K562 (cell line): Measurements from ENCODE around the gene CACNA2D3. TPM values are rescaled to one million over a fixed set of nuclear protein-coding genes. Genes with fewer than 3 reads are reported as not detected.

ENCODE experiments used
- ATAC-seq: fragments of 200-7000 bp; cut with Tn5 transposase; 3 replicates; pipeline ENCODE4 v1.9.1; 2020; ENCODE audit warnings: moderate library complexity
- BruUV-seq: library from RNA; stranded (reverse); fragments of 400-500 nt; replicated peaks from 2 replicates; lab custom pipeline; 2021; lab: Mats Ljungman, UMichigan
- CTCF ChIA-PET: fragments of 300-600 bp; formaldehyde crosslinking; extraction: SDS; loops from one replicate; lab custom pipeline; 2021; ENCODE audit warnings: low intra/inter-chr PET ratio; lab: Yijun Ruan, JAX
- POLR2A ChIA-PET: fragments of 300-600, 350-650 bp; sonication (Branson Sonifier 250); formaldehyde crosslinking; extraction: SDS; loops from one replicate; lab custom pipeline; 2021; ENCODE audit warnings: antibody characterized with exemption, inconsistent platforms; lab: Yijun Ruan, JAX
- DNase-seq, 4 experiments: peaks; one replicate each; pipeline versions ENCODE4 v3.0.0 to v3.0.0-alpha.2; 2011 to 2018; ENCODE audit warnings: low spot score in 3 of 4, mixed read lengths in 3 of 4; ENCODE audit errors: extremely low read depth in 1 of 4
- FAIRE-seq: peaks from 2 replicates; lab custom pipeline; 2011; peaks lifted over from hg19 to GRCh38; lab: Jason Lieb, UNC
- H2AFZ ChIP-seq: 2 replicates; pipeline ENCODE4 v1.6.0; 2011; ENCODE audit warnings: low read depth, low read length, control low read depth, inconsistent platforms
- H3K27ac ChIP-seq: fragments of 200-600 bp; 3 replicates; pipeline ENCODE4 v1.8.0; 2011; ENCODE audit warnings: low read depth, mild to moderate bottlenecking, control low read depth, inconsistent platforms, low read length, moderate library complexity, mixed read lengths; ENCODE audit errors: extremely low read depth
- H3K27me3 ChIP-seq, 2 experiments: fragments of 300-600 bp in 1 of 2; 2 replicates in 1 of 2; 3 replicates in 1 of 2; pipeline versions ENCODE4 v1.6.0 to v1.8.0; 2011; ENCODE audit warnings: inconsistent platforms in 2 of 2, low read length in 2 of 2, mild to moderate bottlenecking in 1 of 2, mixed read lengths in 1 of 2, moderate library complexity in 1 of 2; ENCODE audit not compliant: control insufficient read depth in 2 of 2, insufficient read depth in 2 of 2
- H3K36me3 ChIP-seq: fragments of 300-600 bp; 3 replicates; pipeline ENCODE4 v1.8.0; 2011; ENCODE audit warnings: mild to moderate bottlenecking, low read length, inconsistent platforms; ENCODE audit not compliant: control insufficient read depth, insufficient read depth
- H3K4me1 ChIP-seq, 2 experiments: fragments of 200-600 bp in 1 of 2; replicated peaks in 1 of 2; 2 replicates in 1 of 2; 3 replicates in 1 of 2; pipeline versions ENCODE4 v1.5.1 to v1.8.0; 2011; ENCODE audit warnings: inconsistent platforms in 2 of 2, low read length in 2 of 2, mild to moderate bottlenecking in 1 of 2, mixed read lengths in 1 of 2, moderate library complexity in 1 of 2; ENCODE audit not compliant: control insufficient read depth in 2 of 2, insufficient read depth in 2 of 2
- H3K4me2 ChIP-seq: 2 replicates; pipeline ENCODE4 v1.6.1; 2011; ENCODE audit warnings: low read length, control low read depth, inconsistent platforms, mixed read lengths; ENCODE audit not compliant: insufficient read depth
- H3K4me3 ChIP-seq: fragments of 200-600 bp; sonication (generic), shearing (Covaris generic); 2 replicates; pipeline ENCODE4 v1.5.1; 2016; ENCODE audit warnings: control low read depth, inconsistent platforms
- H3K79me2 ChIP-seq: fragments of 200-600 bp; 3 replicates; pipeline ENCODE4 v1.8.0; 2011; ENCODE audit warnings: low read length, inconsistent platforms; ENCODE audit not compliant: control insufficient read depth, insufficient read depth
- H3K9ac ChIP-seq, 2 experiments: 2 replicates each; pipeline versions ENCODE4 v1.6.0 to v1.6.1; 2011; ENCODE audit warnings: low read depth in 2 of 2, low read length in 2 of 2, control low read depth in 1 of 2, inconsistent platforms in 1 of 2, mild to moderate bottlenecking in 1 of 2, mixed read lengths in 1 of 2; ENCODE audit not compliant: insufficient read depth in 1 of 2
- H3K9me1 ChIP-seq: one replicate; pipeline ENCODE4 v1.6.0; 2011; ENCODE audit warnings: inconsistent platforms, mild to moderate bottlenecking, low read length, moderate library complexity; ENCODE audit not compliant: control insufficient read depth, insufficient read depth
- H3K9me3 ChIP-seq: replicated peaks from 2 replicates; pipeline ENCODE4 v1.5.1; 2011; ENCODE audit warnings: low read depth, low read length, inconsistent platforms; ENCODE audit not compliant: control insufficient read depth, insufficient read depth
- H4K20me1 ChIP-seq: replicated peaks from 2 replicates; pipeline ENCODE4 v1.6.1; 2011; ENCODE audit warnings: low read length, inconsistent platforms, mixed read lengths; ENCODE audit not compliant: control insufficient read depth, insufficient read depth
- COPS2 ChIP-seq: fragments of 450-650 bp; conservative IDR thresholded peaks from 2 replicates; pipeline ENCODE4 v1.6.1; 2016; ENCODE audit warnings: mild to moderate bottlenecking, moderate library complexity
- FOXP1 ChIP-seq: sonication (generic); formaldehyde crosslinking; IDR thresholded peaks from 2 replicates; pipeline ENCODE4 v1.8.0; 2022; ENCODE audit warnings: mild to moderate bottlenecking, missing genetic modification reagents
- PCBP2 ChIP-seq: fragments of 200-400 bp; formaldehyde crosslinking; IDR thresholded peaks from 2 replicates; pipeline ENCODE4 v1.6.1; 2018; ENCODE audit warnings: low read length, low read depth, mild to moderate bottlenecking, moderate library complexity; ENCODE audit not compliant: poor library complexity, severe bottlenecking
- SREBF1 ChIP-seq: fragments of 150-350 bp; IDR thresholded peaks from 2 replicates; pipeline ENCODE4 v1.6.1; 2014; ENCODE audit warnings: antibody characterized with exemption, low read depth, low read length, borderline replicate concordance
- ZNF232 ChIP-seq: sonication (generic); formaldehyde crosslinking; IDR thresholded peaks from 2 replicates; pipeline ENCODE4 v1.8.0; 2022; ENCODE audit warnings: mild to moderate bottlenecking, missing genetic modification reagents
- ZNF76 ChIP-seq: fragments of 250-450 bp; sonication (Bioruptor Pico); IDR thresholded peaks from 2 replicates; pipeline ENCODE4 v1.4.0; 2020; ENCODE audit warnings: mild to moderate bottlenecking, moderate library complexity, borderline replicate concordance
- WGBS: fragments of 100-300 bp; shearing (Covaris generic); methylation state at CpG from one replicate; pipeline ENCODE4 v1.1.6; 2016; ENCODE audit warnings: low coverage, mixed read lengths; ENCODE audit not compliant: insufficient coverage; ENCODE audit errors: missing lambda C conversion rate; 5-methylcytosine and 5-hydroxymethylcytosine counted together
- in situ Hi-C: fragments of 300-500 bp; cut with MboI; formaldehyde crosslinking; loops from 4 replicates; pipeline ENCODE4 v1.15.0; 2018; ENCODE audit warnings: inconsistent platforms, mixed read lengths
- intact Hi-C: fragments of 100-400 bp; cut with micrococcal nuclease; formaldehyde crosslinking; loops from 2 replicates; pipeline ENCODE4 v1.14.2; 2022
- polyA plus RNA-seq, 8 experiments: library from polyadenylated mRNA; depleted of rRNA in 4 of 8; stranded (reverse) in 5 of 8; unstranded in 3 of 8; fragments of >200 nt; fragmentation: Nextera tagmentation in 2 of 8; fragmentation: Illumina TruSeq in 1 of 8; extraction: Ambion mirVana in 2 of 8; extraction: Trizol in 1 of 8; gene quantifications; 2 replicates each; pipeline versions ENCODE4 v1.2.1 to v1.2.3, GENCODE V29; 2011 to 2014; ENCODE audit warnings: inconsistent platforms in 1 of 8, missing spikeins in 1 of 8
- total RNA-seq, 7 experiments: library from RNA; depleted of rRNA in 6 of 7; stranded (reverse); fragments of >200 nt in 6 of 7; fragmentation: Illumina TruSeq in 2 of 7; extraction: Trizol in 2 of 7; gene quantifications; 2 replicates each; pipeline versions ENCODE4 v1.2.1 to v1.2.3, GENCODE V29; 2011 to 2021; ENCODE audit warnings: low replicate concordance in 1 of 7
- TF ChIP-seq, protein P1 (sequence below): sonication (generic); formaldehyde crosslinking; IDR thresholded peaks from 2 replicates; pipeline ENCODE4 v1.8.1; 2023; ENCODE audit warnings: mild to moderate bottlenecking, missing genetic modification reagents, moderate library complexity

CACNA2D3 gene
- total and polyA plus RNA-seq, 9 of the 15 experiments (the other 6 are each of a cell fraction or from before 2014, with no cell fraction given), result 0.01 TPM; not detected in 8

DNA sequence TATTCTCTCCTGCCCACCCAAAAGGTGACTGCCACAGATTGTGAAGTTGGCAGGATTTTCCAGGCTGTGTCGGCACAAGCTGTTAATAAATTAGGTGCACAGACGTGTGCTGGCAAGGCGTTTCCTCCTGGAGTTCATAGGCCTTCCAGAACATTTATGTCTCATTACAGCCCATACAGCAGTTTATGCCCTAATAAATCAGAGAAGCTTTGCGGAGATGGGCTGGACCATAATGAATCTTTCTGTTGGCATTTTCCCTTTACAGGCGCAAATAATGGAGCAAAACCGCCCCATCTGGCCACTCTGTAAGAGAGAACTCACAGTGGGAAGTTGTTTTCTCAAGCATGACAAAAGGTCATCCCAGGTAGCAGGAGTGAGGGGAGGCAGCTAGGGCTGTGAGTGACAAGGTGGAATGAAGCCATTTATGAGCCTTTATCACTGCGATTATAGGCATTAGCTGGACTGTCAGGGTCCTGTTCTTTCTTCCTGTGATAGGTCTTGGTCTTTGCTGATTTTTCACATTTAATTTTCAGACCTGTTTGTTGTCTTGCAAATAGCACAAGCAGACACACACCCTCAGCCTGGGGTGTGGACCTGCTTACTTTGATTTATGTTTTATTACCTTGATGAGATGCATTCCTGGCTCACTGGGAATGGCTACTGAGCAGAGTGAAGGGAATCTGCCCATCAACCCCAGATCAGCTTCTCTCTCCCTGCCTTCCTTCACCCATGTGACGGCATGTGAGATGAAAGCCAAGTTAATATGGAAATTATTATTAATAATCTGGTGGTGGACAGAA lies 548.0 kb downstream of the CACNA2D3 start:
- ATAC-seq, result no peak
- H3K9ac ChIP-seq, result no peak overlapping the region
- no peak overlapping the region for H2AFZ ChIP-seq
- CTCF ChIA-PET, result no interaction called here
- no peak for FAIRE-seq
- H3K79me2 ChIP-seq, result no peaks in the 10 kb centered on the region
- no peaks in the 10 kb centered on the region for H3K27me3 ChIP-seq
- peaks cover 3% of the 10 kb centered on the region; the same call in 1 of the 2 replicates for H4K20me1 ChIP-seq
- no TSS peak for BruUV-seq
- no peak overlapping the region for H3K4me3 ChIP-seq
- DNase-seq, result no peak
- no peak overlapping the region for H3K4me2 ChIP-seq
- in situ Hi-C loops (no loop called here), intact Hi-C loops (no loop called here)
- H3K36me3 ChIP-seq, result no peaks in the 10 kb centered on the region
- POLR2A ChIA-PET, result no interaction called here
- 1% methylated on average over 8 of the region's 8 CpGs for WGBS
- H3K9me3 ChIP-seq, result no peaks in the 10 kb centered on the region
- H3K9me1 ChIP-seq, result no peaks in the 10 kb centered on the region
- H3K4me1 ChIP-seq, result no peaks in the 10 kb centered on the region
- H3K27ac ChIP-seq, result no peak overlapping the region
- TF ChIP-seq ZNF232 (CRISPR knock-in tag), result no peak
- TF ChIP-seq ZNF76 (CRISPR knock-in tag), result no peak
- no peak for TF ChIP-seq PCBP2
- TF ChIP-seq FOXP1 (CRISPR knock-in tag), result no peak
- no peak for TF ChIP-seq COPS2
- TF ChIP-seq, protein P1, sequence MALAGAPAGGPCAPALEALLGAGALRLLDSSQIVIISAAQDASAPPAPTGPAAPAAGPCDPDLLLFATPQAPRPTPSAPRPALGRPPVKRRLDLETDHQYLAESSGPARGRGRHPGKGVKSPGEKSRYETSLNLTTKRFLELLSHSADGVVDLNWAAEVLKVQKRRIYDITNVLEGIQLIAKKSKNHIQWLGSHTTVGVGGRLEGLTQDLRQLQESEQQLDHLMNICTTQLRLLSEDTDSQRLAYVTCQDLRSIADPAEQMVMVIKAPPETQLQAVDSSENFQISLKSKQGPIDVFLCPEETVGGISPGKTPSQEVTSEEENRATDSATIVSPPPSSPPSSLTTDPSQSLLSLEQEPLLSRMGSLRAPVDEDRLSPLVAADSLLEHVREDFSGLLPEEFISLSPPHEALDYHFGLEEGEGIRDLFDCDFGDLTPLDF (CRISPR knock-in tag), result no peak
- TF ChIP-seq SREBF1, result no peak
